Central memory CD8-positive, alpha-beta T cell (primary cell): ENCODE measurements around the gene TNFAIP2.
A peak's percentile ranks its signal among the peaks of the same experiment; 100 is the strongest.
"Not testable (repeated sequence)": the region's sequence is repeated elsewhere in the genome, so short reads cannot be mapped to it uniquely, and the experiment has no call there.

Experiments used
- ATAC-seq: fragments of 150-1000 bp; cut with Tn5 transposase; replicated peaks from 2 replicates; pipeline ENCODE4 v1.10.0; 2022; ENCODE audit warnings: mild to moderate bottlenecking, moderate FRiP score, moderate number of reproducible peaks; ENCODE audit not compliant: poor library complexity, severe bottlenecking; ENCODE audit errors: extremely low read depth
- DNase-seq, 2 donors: peaks; one replicate each; pipeline ENCODE4 v3.0.0; 2021; ENCODE audit warnings: low spot score in 2 of 2
- H3K27ac Mint-ChIP-seq: one replicate; pipeline ENCODE4 v1.8.0; 2022; ENCODE audit warnings: low read depth, mild to moderate bottlenecking, moderate library complexity, mixed read lengths
- H3K27me3 Mint-ChIP-seq: one replicate; pipeline ENCODE4 v1.8.0; 2022; ENCODE audit warnings: mixed read lengths
- H3K36me3 Mint-ChIP-seq: one replicate; pipeline ENCODE4 v1.8.0; 2022; ENCODE audit warnings: mild to moderate bottlenecking, moderate library complexity, mixed read lengths; ENCODE audit not compliant: insufficient read depth
- H3K4me1 Mint-ChIP-seq: one replicate; pipeline ENCODE4 v1.8.0; 2022; ENCODE audit warnings: mixed read lengths
- H3K4me3 Mint-ChIP-seq: one replicate; pipeline ENCODE4 v1.8.0; 2022; ENCODE audit warnings: mild to moderate bottlenecking, moderate library complexity, mixed read lengths
- H3K9me3 Mint-ChIP-seq: one replicate; pipeline ENCODE4 v1.8.0; 2022; ENCODE audit warnings: mixed read lengths

TNFAIP2 gene

GRCh38 chr14:103105580-103106150, 17.6 kb upstream of the TNFAIP2 start:
- DNase-seq = no peak
- no peak overlapping the region for H3K4me3 Mint-ChIP-seq
- H3K36me3 Mint-ChIP-seq = no peaks in the 10 kb centered on the region
- no peak for ATAC-seq
- H3K27me3 Mint-ChIP-seq = peaks cover 39% of the 10 kb centered on the region
- no peaks in the 10 kb centered on the region for H3K9me3 Mint-ChIP-seq
- H3K27ac Mint-ChIP-seq = no peak overlapping the region
- peaks cover 8% of the 10 kb centered on the region for H3K4me1 Mint-ChIP-seq

GRCh38 chr14:103107455-103107854, 15.8 kb upstream of the TNFAIP2 start:
- Mint-ChIP-seq H3K4me3 (no peak overlapping the region), H3K27me3 (peaks cover 34% of the 10 kb centered on the region), H3K9me3 (no peaks in the 10 kb centered on the region), H3K4me1 (peaks cover 8% of the 10 kb centered on the region), H3K36me3 (no peaks in the 10 kb centered on the region), H3K27ac (no peak overlapping the region)
- DNase-seq (no peak), ATAC-seq (no peak)

GRCh38 chr14:103107941-103108748, 15.1 kb upstream of the TNFAIP2 start:
- no peaks in the 10 kb centered on the region for H3K9me3 Mint-ChIP-seq
- no peak for ATAC-seq
- no peak for DNase-seq
- no peaks in the 10 kb centered on the region for H3K36me3 Mint-ChIP-seq
- no peak overlapping the region for H3K27ac Mint-ChIP-seq
- no peak overlapping the region for H3K4me3 Mint-ChIP-seq
- peaks cover 31% of the 10 kb centered on the region for H3K27me3 Mint-ChIP-seq
- peaks cover 8% of the 10 kb centered on the region for H3K4me1 Mint-ChIP-seq

DNA sequence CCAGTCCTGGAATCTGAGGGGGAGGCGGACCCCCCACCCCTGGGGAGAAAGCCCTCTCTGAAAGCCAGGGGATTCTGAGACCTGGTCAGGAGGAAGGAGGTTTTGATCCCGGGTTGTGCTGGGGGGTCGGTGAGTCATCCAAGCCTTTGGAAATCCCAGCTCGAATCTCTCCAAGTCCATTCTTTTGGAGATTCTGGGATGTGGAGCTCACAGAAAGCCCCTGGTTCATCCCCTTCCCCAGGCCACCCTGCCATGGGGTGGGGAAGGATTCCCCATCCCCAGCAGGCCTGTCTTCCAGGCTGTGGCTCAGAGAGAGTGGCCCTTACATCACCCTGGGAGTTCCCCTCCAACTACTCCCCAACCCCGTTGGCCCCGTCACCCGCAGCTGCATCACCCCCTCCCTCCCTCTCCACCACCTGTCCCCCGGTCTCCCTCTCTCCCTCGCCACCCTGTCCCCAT, 14.5 kb upstream of the TNFAIP2 start:
- H3K4me3 Mint-ChIP-seq = no peak overlapping the region
- H3K27me3 Mint-ChIP-seq = peaks cover 25% of the 10 kb centered on the region
- DNase-seq (no peak), ATAC-seq (no peak)
- H3K9me3 Mint-ChIP-seq = no peaks in the 10 kb centered on the region
- H3K36me3 Mint-ChIP-seq = no peaks in the 10 kb centered on the region
- H3K4me1 Mint-ChIP-seq = peaks cover 8% of the 10 kb centered on the region
- H3K27ac Mint-ChIP-seq = no peak overlapping the region

- DNase-seq (no peak), ATAC-seq (no peak)
- no peak overlapping the region for H3K27ac Mint-ChIP-seq
- H3K27me3 Mint-ChIP-seq = peaks cover 20% of the 10 kb centered on the region
- H3K4me1 Mint-ChIP-seq = peaks cover 7% of the 10 kb centered on the region
- H3K9me3 Mint-ChIP-seq = no peaks in the 10 kb centered on the region
- H3K36me3 Mint-ChIP-seq = no peaks in the 10 kb centered on the region
- no peak overlapping the region for H3K4me3 Mint-ChIP-seq
Measured at GRCh38 chr14:103109535-103110441, 13.5 kb upstream of the TNFAIP2 start.

DNA sequence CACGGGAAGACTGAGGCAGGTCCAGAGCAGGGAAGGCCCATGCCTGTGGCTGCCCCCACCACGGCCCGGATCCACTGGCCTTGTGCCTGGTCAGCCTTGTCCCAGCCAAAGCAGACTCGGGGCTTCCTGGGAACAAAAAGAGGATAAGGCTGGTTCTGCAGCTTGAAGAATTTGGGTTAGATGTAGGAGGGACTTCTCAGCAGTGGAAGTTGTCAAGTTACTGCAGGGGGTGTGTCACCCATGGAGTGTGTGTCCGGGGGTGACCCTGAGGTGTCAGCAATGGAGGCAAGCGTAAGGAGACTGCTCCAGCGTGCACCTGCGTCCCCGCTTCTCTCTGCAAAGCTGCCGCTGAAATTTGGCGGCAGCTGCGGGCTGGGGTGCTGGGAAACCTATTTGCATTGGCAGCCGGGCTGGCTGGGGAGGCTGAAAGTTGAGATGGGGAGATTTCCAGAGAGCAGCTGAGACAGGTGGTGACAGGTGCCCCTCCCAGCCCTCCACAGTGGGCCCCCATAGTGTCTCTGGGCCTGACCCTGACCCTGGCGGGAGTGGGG, 12.5 kb upstream of the TNFAIP2 start:
- H3K27ac Mint-ChIP-seq = no peak overlapping the region
- peaks cover 5% of the 10 kb centered on the region for H3K4me1 Mint-ChIP-seq
- H3K9me3 Mint-ChIP-seq = no peaks in the 10 kb centered on the region
- H3K36me3 Mint-ChIP-seq = no peaks in the 10 kb centered on the region
- no peak for DNase-seq
- H3K4me3 Mint-ChIP-seq = no peak overlapping the region
- peaks cover 11% of the 10 kb centered on the region for H3K27me3 Mint-ChIP-seq
- no peak for ATAC-seq

DNA sequence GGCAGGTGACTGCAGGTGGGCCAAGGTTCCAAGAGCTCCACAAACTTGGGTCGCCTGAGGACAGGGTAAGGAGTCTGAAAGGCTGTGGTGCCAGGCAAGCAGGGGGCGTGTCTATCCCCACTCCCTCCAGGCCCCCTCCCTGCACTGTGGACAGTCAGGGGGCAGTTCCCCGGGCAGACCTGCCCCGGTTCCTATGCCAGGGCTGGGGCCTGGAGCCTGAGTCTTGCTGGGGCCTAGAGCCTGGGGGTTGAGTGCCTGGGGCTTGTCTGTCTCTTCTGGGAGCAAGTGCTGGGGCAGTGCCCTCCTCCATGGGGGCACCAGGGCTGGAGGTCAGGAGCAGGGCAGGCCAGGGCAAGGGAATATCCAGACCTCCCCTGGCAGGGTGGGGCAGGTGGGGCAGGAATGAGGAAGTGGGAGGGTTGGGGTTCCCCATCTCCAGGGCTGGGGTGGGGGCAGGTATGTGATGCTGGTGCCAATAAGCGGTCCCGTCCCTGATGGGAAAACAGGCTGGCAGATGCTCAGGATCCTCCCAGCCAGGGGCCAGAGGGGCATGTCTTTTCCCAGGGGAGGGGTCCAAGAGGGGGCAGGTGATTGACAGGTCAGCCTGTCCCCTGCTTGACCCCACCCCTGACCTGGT, 11.9 kb upstream of the TNFAIP2 start:
- H3K4me3 Mint-ChIP-seq = no peak overlapping the region
- H3K27ac Mint-ChIP-seq = no peak overlapping the region
- no peaks in the 10 kb centered on the region for H3K36me3 Mint-ChIP-seq
- peaks cover 9% of the 10 kb centered on the region for H3K27me3 Mint-ChIP-seq
- DNase-seq (no peak), ATAC-seq (peak; percentile 28)
- H3K9me3 Mint-ChIP-seq = no peaks in the 10 kb centered on the region
- peaks cover 5% of the 10 kb centered on the region for H3K4me1 Mint-ChIP-seq

DNA sequence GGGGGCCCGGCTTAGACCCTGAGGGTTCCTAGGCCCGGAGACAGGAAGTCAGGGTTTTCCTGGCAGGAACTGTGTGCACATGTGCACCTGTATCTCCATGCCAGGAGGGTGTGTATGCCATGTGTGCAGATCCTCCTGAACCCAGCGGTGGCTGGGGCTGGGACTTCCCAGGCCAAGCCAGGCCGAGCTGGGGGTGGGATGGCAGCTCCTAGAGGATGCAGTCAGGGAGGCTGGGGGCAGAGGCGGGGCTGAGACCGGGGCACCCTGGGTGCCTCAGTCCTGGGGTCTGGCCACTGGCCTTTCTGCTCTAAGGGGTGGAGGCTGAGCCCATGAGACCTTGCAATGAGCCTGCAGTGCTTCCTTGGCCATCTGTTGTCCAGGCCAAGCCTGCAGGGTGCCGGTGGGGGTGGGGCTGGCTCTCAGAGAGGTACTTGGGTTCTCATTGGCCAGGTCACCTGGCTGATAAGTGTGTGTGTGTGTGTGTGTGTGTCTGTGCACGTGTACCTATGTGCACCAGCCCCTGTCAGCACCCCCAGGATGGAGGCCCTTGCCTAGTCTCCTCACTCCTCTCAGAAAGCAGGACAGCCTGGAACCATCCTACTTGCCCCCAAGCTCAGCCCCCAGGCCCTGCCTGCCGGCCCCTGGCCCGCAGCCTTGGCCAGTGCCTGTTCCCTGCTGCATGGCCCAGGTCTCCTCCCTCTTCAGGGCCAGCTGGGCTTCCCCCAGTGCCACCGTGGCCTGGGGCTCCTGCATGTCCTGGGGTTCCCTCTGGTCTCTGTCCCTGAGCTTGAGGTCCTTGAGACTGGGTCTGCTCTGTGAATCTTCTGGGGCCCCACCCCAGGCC, 10.6 kb upstream of the TNFAIP2 start:
- DNase-seq (no peak), ATAC-seq (no peak)
- no peak overlapping the region for H3K4me3 Mint-ChIP-seq
- no peak overlapping the region for H3K27ac Mint-ChIP-seq
- H3K4me1 Mint-ChIP-seq = peaks cover 5% of the 10 kb centered on the region
- peaks cover 9% of the 10 kb centered on the region for H3K27me3 Mint-ChIP-seq
- no peaks in the 10 kb centered on the region for H3K36me3 Mint-ChIP-seq
- H3K9me3 Mint-ChIP-seq = no peaks in the 10 kb centered on the region

DNA sequence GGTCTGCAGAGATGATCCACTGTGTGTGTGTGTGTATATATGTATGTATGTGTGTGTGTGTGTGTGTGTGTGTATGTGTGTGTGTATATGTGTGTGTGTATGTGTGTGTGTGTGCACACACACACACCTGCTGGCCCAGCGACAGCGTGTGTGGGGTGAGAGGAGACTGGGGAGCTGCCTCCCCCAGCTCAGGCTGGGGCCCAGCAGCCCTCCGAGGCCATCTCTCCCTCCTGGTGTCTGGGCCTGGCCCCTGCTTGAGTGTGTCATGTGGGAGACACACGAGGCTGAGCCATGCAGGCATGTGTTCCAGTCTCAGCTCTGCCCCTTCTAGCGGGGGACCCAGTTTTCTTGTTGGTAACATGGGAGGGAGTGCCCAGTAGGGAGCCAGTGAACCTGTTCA, 10.0 kb upstream of the TNFAIP2 start:
- Mint-ChIP-seq H3K27me3 (peaks cover 9% of the 10 kb centered on the region), H3K27ac (no peak overlapping the region), H3K36me3 (no peaks in the 10 kb centered on the region), H3K9me3 (no peaks in the 10 kb centered on the region), H3K4me3 (no peak overlapping the region), H3K4me1 (peaks cover 5% of the 10 kb centered on the region)
- no peak for DNase-seq
- no peak for ATAC-seq

DNA sequence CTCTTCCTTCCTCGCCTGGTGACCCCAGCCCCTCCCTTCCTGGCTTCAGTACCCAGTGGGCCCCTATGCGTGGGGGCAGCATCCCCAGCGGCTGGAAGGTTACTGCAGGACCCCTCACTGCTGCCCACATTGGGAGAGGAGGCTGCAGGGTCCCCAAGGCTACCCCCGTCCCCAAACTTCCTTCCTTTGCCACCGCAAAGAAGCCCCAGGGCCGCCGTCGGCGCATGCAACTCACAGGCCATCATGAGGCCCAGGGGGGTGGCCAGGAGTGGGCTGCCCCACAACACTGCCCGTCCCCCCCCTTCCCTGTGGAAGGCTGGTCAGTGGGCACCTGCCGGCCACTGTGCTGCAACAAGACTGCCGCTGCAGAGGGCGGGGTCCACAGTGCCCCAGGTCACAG, 9.5 kb upstream of the TNFAIP2 start:
- peaks cover 9% of the 10 kb centered on the region for H3K27me3 Mint-ChIP-seq
- H3K36me3 Mint-ChIP-seq = no peaks in the 10 kb centered on the region
- no peak overlapping the region for H3K4me3 Mint-ChIP-seq
- H3K4me1 Mint-ChIP-seq = peaks cover 5% of the 10 kb centered on the region
- no peak for DNase-seq
- ATAC-seq = no peak
- no peak overlapping the region for H3K27ac Mint-ChIP-seq
- no peaks in the 10 kb centered on the region for H3K9me3 Mint-ChIP-seq

- not testable (repeated sequence) for H3K9me3 Mint-ChIP-seq, H3K27me3 Mint-ChIP-seq, H3K4me1 Mint-ChIP-seq, DNase-seq, H3K36me3 Mint-ChIP-seq, ATAC-seq
- Mint-ChIP-seq H3K27ac (peak overlapping the region; percentile 76), H3K4me3 (peak overlapping the region; percentile 56)
Measured at GRCh38 chr14:103115086-103115679, 8.1 kb upstream of the TNFAIP2 start.
